TTC549 (cell line): ENCODE measurements around the gene ARHGAP22.
"Not testable (repeated sequence)": the region's sequence is repeated elsewhere in the genome, so short reads cannot be mapped to it uniquely, and the experiment has no call there.

Source experiments
- FAIRE-seq: peaks from 2 replicates; lab custom pipeline; 2012; peaks lifted over from hg19 to GRCh38; lab: Jason Lieb, UNC

Gene ARHGAP22

GRCh38 chr10:48448796-48449195 lies 156.1 kb downstream of the ARHGAP22 start:
- FAIRE-seq, result no peak

DNA sequence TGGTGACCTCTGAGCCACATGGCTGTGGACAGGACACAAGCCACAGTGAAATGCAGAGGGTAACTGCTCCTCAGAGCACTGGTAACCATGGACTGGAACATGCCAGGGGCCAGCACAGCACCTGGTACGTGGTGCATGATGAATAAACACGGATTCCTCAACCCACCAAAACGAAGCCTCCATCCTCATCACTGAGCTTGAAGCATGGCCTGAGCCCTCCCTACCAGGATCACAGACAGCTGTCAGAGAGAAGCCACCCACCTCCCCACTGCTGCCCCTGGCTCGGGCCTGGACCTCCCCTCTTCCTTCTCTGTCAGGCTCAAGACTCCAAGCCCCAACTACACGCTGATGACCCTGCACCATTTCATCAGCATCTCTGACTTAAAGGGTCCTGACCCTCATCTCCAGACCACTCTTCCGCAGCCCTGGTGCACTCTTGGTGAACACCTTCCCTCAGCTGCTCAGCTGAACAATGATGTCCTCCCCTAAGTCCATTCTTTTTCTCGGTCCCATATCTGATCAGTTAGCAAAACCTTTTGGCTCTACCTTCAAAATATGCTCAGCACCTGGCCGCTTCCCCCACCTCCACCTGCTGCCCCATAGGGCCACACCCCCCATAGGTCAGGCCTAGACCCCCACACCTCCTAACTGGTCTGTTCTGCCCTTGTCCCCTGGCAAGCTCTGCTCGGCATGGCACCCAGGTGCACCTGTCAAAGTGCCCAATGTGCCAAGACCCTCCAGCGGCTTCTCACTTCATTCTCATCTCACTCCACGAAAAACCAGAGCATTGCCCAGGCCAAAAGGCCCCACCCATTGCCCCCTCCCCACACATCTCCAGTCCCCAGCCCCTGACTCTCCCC lies 157.3 kb downstream of the ARHGAP22 start:
- no peak for FAIRE-seq

- no peak for FAIRE-seq
These were observed 158.1 kb downstream of the ARHGAP22 start for GRCh38 chr10:48446785-48447184.

DNA sequence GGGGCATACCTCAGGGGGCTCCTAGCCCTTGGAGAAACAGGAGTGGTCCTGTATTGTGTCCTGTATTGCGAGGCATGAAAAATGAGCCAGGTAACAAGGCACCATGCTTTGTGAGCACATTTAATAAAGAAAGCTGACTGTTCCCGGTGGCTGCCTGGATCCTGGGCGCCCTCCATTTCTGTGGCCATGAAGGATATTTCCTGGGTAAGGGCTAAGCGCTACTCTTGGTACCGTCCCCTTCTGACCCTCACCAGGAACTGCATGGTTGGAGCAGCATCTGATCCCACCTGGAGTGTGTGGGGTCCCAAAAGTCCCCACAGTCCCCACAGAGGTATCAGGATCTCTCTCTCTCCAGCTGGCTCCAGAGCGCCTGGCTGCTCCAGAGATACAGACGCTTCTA lies 158.9 kb downstream of the ARHGAP22 start:
- no peak for FAIRE-seq

DNA sequence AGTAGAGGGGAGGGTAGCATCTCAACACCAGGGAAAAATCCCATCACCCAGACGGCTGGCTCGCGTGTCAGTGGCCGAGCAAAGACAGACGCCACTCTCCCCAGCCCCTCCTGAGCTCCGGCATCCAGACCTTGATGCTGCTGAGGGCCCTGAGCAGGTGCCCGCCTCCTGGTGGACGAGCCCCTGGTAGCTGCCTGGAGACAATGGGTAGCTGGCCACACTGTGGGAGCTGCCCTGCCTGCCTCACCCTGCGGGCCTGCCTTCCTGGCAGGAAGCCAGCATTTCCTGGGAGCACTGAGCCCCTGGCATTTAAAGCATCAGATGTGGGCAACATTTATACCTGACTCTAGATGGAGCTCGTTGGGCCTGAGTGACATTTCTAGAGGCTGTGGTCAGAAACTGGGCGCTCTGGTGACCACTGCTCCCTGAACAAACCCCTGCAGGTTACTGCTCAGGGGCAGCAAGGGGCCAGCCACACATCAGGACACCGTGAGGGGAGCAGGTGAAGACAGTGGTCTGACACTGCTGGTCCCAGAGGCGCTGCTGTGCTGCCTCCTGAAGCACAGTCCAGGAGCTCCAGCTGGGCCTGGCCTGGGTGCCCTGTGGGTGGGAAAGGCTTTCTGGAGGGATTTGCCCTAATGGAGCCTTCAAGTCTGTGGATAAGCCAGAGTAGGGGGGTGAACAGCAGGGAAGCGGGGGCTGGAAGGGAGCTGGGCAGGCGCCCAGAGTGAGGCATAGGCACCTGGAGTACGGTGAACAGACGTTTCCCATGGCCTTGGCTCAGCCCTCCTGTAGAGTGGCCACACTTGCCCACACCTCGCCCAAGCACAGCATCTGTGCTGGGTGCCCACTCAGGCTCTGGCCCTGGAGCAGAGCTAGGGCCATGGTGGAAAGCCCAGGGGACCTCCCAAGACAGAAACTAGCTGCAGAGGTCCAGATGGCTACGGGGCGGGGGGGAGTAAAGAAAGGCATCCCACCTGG lies 159.7 kb downstream of the ARHGAP22 start:
- no peak for FAIRE-seq

- FAIRE-seq, result no peak
These were observed 160.6 kb downstream of the ARHGAP22 start for GRCh38 chr10:48444266-48444665.

DNA sequence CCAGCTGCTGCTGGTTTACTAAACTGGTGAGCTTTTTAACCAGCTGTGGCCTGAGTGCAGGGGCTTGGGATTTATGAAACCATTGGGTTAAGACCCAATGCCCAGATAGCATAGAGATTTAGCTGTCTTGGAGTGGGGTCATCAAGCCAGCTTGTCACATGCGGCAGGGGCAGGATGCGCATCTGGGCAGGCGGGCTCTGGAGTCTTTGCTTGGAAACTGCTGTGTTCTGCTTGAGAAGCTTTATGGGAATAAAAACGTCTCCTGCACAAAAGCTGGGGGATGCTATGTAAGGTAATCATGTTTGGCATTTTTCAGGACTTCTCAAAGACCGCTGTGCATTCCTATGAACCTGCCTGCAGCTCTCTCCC lies 162.1 kb downstream of the ARHGAP22 start:
- FAIRE-seq, result no peak

DNA sequence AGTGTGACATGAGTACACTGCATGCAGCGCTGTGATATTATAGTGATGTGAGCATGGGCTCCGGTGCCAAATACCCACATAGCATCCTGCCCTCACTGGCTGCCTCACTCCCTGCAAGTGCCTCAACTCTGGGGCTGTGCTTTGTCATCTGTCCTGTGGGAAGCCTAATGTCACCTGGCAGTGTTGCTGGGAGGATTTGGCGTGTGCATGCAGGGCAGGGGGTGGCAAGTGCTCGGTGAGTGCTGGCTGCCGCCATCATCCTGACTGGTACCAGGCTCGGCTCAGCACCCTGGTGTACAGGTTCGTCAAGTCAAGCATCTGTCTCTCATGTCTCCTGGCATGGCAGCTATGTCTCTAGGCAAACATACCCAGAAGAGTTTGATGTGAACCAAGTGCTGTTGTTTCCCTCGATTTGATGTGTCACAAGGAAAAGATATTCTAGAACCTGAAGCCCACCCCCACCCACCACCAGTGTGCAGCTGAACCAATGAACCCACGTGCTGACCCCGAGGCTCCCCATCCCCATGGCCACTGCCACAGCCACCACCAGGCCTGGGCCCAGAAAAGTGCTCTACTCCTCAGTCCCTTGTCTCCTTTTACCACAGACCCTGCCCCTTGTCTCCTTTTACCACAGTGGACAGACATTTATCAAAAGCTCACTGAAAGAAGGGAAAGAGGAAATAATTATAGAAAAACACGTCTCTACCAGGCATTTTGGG lies 162.6 kb downstream of the ARHGAP22 start:
- FAIRE-seq, result no peak

DNA sequence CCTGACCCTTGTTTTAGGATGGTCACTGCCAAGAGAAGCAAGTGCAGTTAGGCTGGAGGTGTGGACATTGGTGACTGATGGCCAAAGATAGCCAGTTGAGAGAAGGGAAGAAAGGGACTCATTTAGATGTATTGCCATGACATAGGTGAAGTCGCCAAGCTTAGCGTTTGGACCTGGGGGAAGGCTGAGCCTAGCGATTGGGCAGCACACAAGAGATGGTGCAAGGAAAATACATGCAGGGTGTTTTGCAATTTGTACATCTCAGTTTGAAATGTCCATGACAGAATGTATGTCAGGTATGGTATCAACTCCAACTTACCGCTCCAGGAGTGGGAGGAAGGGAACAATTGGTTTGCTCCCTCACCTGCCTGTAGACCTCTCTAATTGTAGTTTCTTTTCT lies 164.1 kb downstream of the ARHGAP22 start:
- no peak for FAIRE-seq

DNA sequence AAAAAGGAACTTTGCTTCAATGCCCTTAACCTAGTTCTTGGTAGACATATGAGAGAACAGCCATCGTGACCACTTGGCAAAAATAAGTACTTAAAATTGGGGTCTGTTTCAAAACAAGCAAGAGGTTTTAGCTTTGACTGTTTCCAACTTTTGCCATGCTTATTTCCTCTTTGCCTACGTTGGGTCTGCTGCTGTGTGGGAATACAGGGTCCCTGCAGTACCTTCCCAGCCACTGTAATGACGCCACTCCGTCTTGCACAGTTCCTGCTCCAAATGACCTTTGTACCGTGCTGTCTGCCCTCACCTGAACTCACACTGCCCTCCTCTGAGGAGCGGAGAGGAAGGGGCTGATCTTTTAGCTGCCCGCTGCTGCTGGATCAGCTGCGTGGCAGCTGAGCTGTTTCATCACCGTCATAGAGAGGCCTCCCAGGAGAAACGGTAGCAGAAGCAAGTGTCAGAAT lies 165.3 kb downstream of the ARHGAP22 start:
- no peak for FAIRE-seq

DNA sequence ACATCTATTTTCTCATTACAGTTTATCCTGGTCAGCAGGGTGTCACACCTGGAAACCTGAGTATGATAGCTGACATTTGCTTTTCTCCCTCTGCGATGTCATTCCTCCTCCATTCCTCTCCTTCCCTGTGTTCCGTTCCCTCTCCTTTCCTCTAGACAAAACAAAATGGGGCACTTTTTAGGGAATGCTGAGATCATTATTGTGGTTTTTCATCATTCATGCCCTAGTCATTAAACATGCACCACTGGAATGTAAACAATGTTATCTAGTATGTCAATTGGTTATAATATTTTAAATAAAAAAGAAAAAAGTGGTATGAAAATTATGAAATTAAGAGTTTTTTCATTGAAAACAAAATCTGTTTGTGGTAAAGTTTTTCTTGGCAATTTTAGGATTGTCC lies 165.8 kb downstream of the ARHGAP22 start:
- no peak for FAIRE-seq

- no peak for FAIRE-seq
These were observed 167.3 kb downstream of the ARHGAP22 start for GRCh38 chr10:48437546-48437945.

DNA sequence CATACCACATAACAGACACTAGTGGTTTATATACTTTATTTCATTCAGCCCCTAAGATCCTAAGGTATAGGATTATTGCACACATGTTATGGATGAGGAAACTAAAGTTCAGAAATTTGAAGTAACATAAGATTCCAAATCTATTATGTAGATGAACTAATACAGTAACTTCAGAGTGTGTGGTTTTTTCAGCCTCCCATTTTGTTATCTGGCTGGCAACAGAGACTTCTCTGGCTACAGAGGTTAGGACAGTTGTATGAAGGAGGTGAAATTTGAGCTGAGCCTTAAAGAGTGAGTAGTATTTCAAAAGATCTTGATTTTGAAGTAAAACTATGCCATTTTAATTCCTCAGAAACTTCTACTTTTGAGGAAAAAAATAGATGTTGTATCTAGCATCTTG lies 173.0 kb downstream of the ARHGAP22 start:
- no peak for FAIRE-seq

DNA sequence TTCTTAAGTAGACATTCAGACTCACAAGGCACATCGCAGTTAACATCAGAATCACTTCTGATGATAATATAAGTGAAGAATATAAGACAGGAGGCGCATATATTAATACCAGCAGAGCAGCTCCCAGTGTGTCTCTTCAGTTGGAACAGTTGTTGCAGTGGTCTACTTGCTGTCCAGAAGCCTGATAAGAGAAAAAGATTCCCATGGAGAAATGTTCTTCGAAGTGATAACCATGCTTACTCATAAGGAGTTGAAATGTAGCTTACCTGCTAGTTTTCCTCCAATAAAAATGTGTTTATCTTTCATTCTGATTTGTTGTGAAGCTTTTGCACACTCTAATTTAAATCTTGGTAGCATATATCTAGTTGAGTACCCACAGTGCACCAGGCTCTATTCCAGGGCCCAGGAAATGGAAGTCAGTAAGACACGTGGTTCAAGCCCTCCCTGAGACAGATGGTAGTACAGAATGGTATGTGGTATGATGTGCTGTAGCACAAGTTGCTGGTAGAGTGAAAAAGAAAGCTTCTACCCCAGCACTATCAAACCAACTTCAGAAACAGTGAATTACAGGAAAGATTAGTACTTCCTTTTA lies 174.4 kb downstream of the ARHGAP22 start:
- FAIRE-seq, result no peak

- no peak for FAIRE-seq
These were observed 175.6 kb downstream of the ARHGAP22 start for GRCh38 chr10:48429309-48429708.

DNA sequence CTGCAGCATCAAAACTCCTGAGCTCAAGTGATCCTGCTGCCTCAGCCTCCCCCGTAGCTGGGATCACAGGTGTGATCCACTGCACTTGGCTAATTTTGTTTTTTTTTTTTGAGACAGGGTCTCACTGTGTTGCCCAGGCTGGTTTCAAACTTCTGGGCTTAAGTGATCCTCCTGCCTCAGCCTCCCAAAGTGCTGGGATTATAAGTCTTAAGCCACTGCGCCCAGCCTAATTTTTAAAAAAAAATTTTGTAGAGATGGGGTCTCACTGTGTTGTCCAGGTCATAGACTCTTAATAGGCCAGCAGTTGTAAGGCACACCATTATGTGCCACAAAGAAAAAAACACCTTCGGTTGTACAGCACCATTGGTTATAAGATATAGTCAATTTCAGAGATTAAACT lies 176.0 kb downstream of the ARHGAP22 start:
- no peak for FAIRE-seq

- no peak for FAIRE-seq
These were observed 181.0 kb downstream of the ARHGAP22 start for GRCh38 chr10:48423884-48424283.

GRCh38 chr10:48421862-48422261 lies 183.0 kb downstream of the ARHGAP22 start:
- not testable (repeated sequence) for FAIRE-seq

DNA sequence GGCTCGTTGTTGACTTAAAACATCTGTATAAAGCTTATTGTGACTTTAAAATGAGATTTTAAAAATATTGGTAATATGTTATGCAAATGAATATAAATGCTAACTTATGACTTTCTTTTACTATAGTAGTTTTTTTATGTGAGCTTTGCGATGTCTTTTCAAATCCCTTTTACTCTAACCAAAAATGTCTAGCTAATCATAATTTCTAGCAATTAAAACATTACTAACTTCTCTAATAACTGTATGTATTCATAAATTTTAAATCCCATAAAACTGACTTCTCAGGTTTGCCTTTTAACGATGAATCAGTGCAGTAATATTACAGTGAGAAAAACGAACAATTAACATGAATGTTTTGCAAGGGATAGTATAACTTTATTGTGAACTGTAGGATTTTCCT lies 185.2 kb downstream of the ARHGAP22 start:
- FAIRE-seq, result no peak

DNA sequence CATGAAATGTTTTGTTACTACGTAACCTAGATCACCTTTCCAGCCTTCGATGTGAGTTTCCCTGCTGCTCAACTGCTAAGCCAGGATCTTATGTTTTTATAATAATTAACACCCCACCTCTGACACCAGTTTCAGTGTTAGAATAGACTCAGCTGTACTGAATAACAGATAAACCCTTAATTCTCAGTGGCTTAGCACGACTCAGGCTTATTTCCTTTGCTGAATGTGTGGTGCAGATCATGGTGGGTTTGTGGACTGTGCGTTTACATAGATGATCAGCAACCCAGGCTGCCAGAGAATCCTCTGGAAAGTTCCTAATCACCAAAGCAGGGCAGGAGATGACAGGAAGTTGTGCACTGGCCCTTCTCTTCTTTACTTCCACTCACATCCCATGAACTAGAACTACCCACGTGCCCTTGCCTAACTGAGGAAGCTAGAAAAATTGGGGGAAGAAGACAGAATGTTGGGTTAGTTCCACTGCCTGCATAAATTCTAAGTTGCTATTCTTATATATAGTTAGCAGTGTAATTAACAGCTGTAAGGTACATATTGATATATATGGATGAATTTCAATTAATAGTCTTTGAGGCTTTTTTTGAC lies 186.6 kb downstream of the ARHGAP22 start:
- no peak for FAIRE-seq

- FAIRE-seq, result no peak
These were observed 187.5 kb downstream of the ARHGAP22 start for GRCh38 chr10:48417374-48417773.
